Endodermal cell (in vitro differentiated cells): Measurements from ENCODE around the gene C2orf66. TPM values are rescaled to one million over a fixed set of nuclear protein-coding genes. Genes with fewer than 3 reads are reported as not detected.

Source experiments
- DNase-seq: peaks from one replicate; pipeline ENCODE4 v3.0.0-alpha.2; 2017
- H3K27ac ChIP-seq: 2 replicates; pipeline ENCODE4 v1.5.1; 2013; ENCODE audit warnings: mild to moderate bottlenecking, low read depth, low read length, moderate library complexity
- H3K27me3 ChIP-seq: 2 replicates; pipeline ENCODE4 v1.6.1; 2013; ENCODE audit warnings: mild to moderate bottlenecking, low read length, moderate library complexity; ENCODE audit not compliant: insufficient read depth, control insufficient read depth, poor library complexity, severe bottlenecking
- H3K36me3 ChIP-seq: 2 replicates; pipeline ENCODE4 v1.7.0; 2013; ENCODE audit warnings: mild to moderate bottlenecking, low read length, moderate library complexity; ENCODE audit not compliant: control insufficient read depth, insufficient read depth
- H3K4me1 ChIP-seq: one replicate; pipeline ENCODE4 v1.7.0; 2013; ENCODE audit warnings: low read length; ENCODE audit not compliant: control insufficient read depth, insufficient read depth
- H3K4me3 ChIP-seq: 2 replicates; pipeline ENCODE4 v1.5.1; 2013; ENCODE audit warnings: mild to moderate bottlenecking, low read length, moderate library complexity
- H3K9ac ChIP-seq: 2 replicates; pipeline ENCODE4 v1.6.1; 2013; ENCODE audit warnings: mild to moderate bottlenecking, low read length, moderate library complexity; ENCODE audit not compliant: poor library complexity, severe bottlenecking; ENCODE audit errors: extremely low read depth
- H3K9me3 ChIP-seq: 2 replicates; pipeline ENCODE4 v1.6.1; 2013; ENCODE audit warnings: mild to moderate bottlenecking, low read length, moderate library complexity; ENCODE audit not compliant: control insufficient read depth
- H3K27ac Mint-ChIP-seq: 2 replicates; pipeline ENCODE4 v1.8.0; 2020; ENCODE audit warnings: mixed read lengths
- H3K27me3 Mint-ChIP-seq: 2 replicates; pipeline ENCODE4 v1.8.0; 2021; ENCODE audit warnings: mild to moderate bottlenecking, mixed read lengths; ENCODE audit not compliant: insufficient read depth
- H3K36me3 Mint-ChIP-seq: 2 replicates; pipeline ENCODE4 v1.8.0; 2020; ENCODE audit warnings: low read depth, mixed read lengths
- H3K4me1 Mint-ChIP-seq: 2 replicates; pipeline ENCODE4 v1.8.0; 2020; ENCODE audit warnings: mixed read lengths
- H3K4me3 Mint-ChIP-seq: 2 replicates; pipeline ENCODE4 v1.8.0; 2020; ENCODE audit warnings: mild to moderate bottlenecking, moderate library complexity, mixed read lengths
- H3K9me3 Mint-ChIP-seq: 2 replicates; pipeline ENCODE4 v1.8.0; 2020; ENCODE audit warnings: mild to moderate bottlenecking, mixed read lengths
- CTCF ChIP-seq: fragments of 200-600 bp; sonication (generic); conservative IDR thresholded peaks from 2 replicates; pipeline ENCODE4 v1.5.0; 2021; ENCODE audit warnings: antibody characterized with exemption, mild to moderate bottlenecking
- WGBS, 2 experiments: methylation state at CpG; one replicate each; pipeline versions ENCODE4 v1.1.5 to v1.1.7; 2013; ENCODE audit warnings: missing lambda C conversion rate in 2 of 2, mixed read lengths in 1 of 2; ENCODE audit not compliant: insufficient coverage in 1 of 2, insufficient read length in 1 of 2; 5-methylcytosine and 5-hydroxymethylcytosine counted together
- total RNA-seq, 2 donors: library from RNA; stranded (reverse); fragmentation: NEBNext Ultra II Directional in 1 of 2; extraction: Animal tissue kit (Norgen Biotek cat#: 25700) in 1 of 2; gene quantifications; 2 replicates in 1 of 2; 3 replicates in 1 of 2; pipeline ENCODE4 v1.2.1, GENCODE V29; 2021

C2orf66 gene
- total RNA-seq, 2 donors from 2014 or later: 0.15 to 0.20 TPM

- H3K4me3 ChIP-seq: no peak overlapping the region
- H3K9ac ChIP-seq: no peak overlapping the region
- H3K27ac ChIP-seq: no peak overlapping the region
- H3K27me3 Mint-ChIP-seq: no peaks in the 10 kb centered on the region
- H3K36me3 Mint-ChIP-seq: peaks cover 64% of the 10 kb centered on the region
- H3K9me3 Mint-ChIP-seq: no peaks in the 10 kb centered on the region
- peaks cover 78% of the 10 kb centered on the region for H3K36me3 ChIP-seq
- no peak overlapping the region for H3K27ac Mint-ChIP-seq
- H3K4me3 Mint-ChIP-seq: no peak overlapping the region
- no peak for DNase-seq
- TF ChIP-seq CTCF: no peak
- no peaks in the 10 kb centered on the region for H3K4me1 ChIP-seq
- H3K9me3 ChIP-seq: peaks cover 7% of the 10 kb centered on the region
- no peaks in the 10 kb centered on the region for H3K4me1 Mint-ChIP-seq
- no peaks in the 10 kb centered on the region for H3K27me3 ChIP-seq
- 86 to 95% methylated on average over 1 of the region's 1 CpG for WGBS, 2 experiments
These were observed 42.1 kb downstream of the C2orf66 start for GRCh38 chr2:196767101-196767500.

GRCh38 chr2:196759378-196759706 is 49.8 kb downstream of the C2orf66 start:
- no peak overlapping the region for H3K27ac ChIP-seq
- H3K9ac ChIP-seq: no peak overlapping the region
- Mint-ChIP-seq H3K9me3 (peaks cover 36% of the 10 kb centered on the region), H3K36me3 (peaks cover 59% of the 10 kb centered on the region), H3K4me3 (no peak overlapping the region), H3K27me3 (no peaks in the 10 kb centered on the region), H3K27ac (peak overlapping the region; percentile 44), H3K4me1 (no peaks in the 10 kb centered on the region)
- peaks cover 16% of the 10 kb centered on the region for H3K9me3 ChIP-seq
- WGBS, 2 experiments: 90 to 94% methylated on average over 2 to 5 of the region's 5 CpGs
- no peak for TF ChIP-seq CTCF
- no peak for DNase-seq
- H3K4me3 ChIP-seq: no peak overlapping the region
- no peaks in the 10 kb centered on the region for H3K27me3 ChIP-seq
- peaks cover 28% of the 10 kb centered on the region for H3K36me3 ChIP-seq
- no peaks in the 10 kb centered on the region for H3K4me1 ChIP-seq

GRCh38 chr2:196758474-196759377 is 50.4 kb downstream of the C2orf66 start:
- H3K27me3 Mint-ChIP-seq: no peaks in the 10 kb centered on the region
- H3K9me3 Mint-ChIP-seq: peaks cover 42% of the 10 kb centered on the region
- H3K4me1 Mint-ChIP-seq: no peaks in the 10 kb centered on the region
- H3K9me3 ChIP-seq: peaks cover 17% of the 10 kb centered on the region
- H3K4me3 ChIP-seq: no peak overlapping the region
- H3K27ac Mint-ChIP-seq: no peak overlapping the region
- H3K36me3 Mint-ChIP-seq: peaks cover 60% of the 10 kb centered on the region
- no peak overlapping the region for H3K27ac ChIP-seq
- no peak overlapping the region for H3K9ac ChIP-seq
- no peak overlapping the region for H3K4me3 Mint-ChIP-seq
- H3K27me3 ChIP-seq: no peaks in the 10 kb centered on the region
- 90 to 100% methylated on average over 1 to 2 of the region's 3 CpGs for WGBS, 2 experiments
- H3K4me1 ChIP-seq: no peaks in the 10 kb centered on the region
- H3K36me3 ChIP-seq: peaks cover 22% of the 10 kb centered on the region
- no peak for DNase-seq
- peak; percentile 57 for TF ChIP-seq CTCF

Other genes with a start within 250 kb of the C2orf66 start
- 10 to 100 TPM; 15.6 to 15.8 TPM for gene HECW2, start 215.8 kb downstream of the C2orf66 start, total RNA-seq
- 10 to 100 TPM; 25.4 to 42.9 TPM for gene CCDC150, start 169.6 kb downstream of the C2orf66 start, total RNA-seq
- gene GTF3C3, start 9.7 kb downstream of the C2orf66 start, total RNA-seq: 10 to 100 TPM; 55.1 to 75.2 TPM
- gene PGAP1, start 117.4 kb upstream of the C2orf66 start, total RNA-seq: 10 to 100 TPM; 39.2 to 43.6 TPM